NCI-H1092 (cell line): ENCODE results near the gene H19.

Experiments
- DNase-seq: peaks from one replicate; lab custom pipeline; 2025; lab: John Stamatoyannopoulos, UW

The H19 gene

DNA sequence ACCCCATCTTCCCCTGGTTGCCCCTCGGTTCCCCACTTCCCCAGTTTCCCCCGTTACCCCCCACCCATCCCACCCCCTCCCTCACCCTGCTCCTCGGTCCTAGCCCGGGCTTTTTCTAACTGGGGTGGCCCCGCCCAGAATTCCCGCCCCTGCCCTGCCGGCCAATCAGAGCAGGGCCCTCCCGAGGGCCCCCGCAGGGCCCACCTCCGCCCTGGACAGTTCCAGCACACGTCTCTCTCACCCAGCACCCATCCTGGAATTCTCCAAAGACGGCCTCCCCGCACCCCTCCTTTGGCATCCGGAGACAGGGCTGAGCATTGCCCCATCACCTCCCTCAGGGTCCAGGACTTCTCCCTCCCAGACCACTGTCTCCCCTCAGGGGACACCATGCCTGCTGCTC, at the start of gene H19:
H19 (minus strand) TSS at position 88 of the 400 bp plus-strand sequence.
- DNase-seq = no peak

DNA sequence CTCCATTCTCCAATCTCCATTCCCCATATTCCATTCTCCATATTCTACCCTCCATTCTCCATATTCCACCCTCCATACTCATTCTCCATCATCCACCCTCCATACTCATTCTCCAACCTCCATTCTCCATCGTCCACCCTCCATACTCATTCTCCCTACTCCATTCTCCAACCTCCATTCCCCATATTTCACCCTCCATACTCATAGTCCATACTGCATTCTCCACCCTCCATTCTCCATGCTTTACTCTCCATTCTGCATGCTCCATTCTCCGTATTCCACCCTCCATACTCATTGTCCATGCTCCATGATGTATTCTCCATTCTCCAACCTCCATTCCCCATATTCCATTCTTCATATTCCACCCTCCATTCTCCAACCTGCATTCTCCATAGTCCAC, 44.3 kb upstream of the H19 start:
- DNase-seq = no peak

DNA sequence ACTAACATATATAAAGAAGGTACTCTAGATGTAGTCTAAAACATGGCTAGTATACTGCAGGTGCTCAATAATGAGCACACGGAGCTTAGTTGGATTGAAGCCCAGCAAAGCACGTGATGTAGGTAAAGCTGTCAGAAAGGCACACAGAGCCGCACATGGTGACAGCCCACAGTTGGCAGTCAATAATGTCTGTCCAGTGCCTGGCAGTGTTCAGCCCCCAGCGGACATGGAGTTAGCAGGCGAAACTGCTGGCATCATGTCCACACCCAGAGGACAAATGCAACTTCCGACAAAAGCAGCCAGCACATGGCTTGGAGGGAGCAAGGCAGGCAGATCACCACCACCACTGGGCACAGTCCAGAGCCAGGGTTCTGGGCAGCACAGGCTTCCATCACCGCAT, 43.5 kb upstream of the H19 start:
- DNase-seq = no peak

- no peak for DNase-seq
Measured at GRCh38 chr11:2039198-2039759, 41.6 kb upstream of the H19 start.

DNA sequence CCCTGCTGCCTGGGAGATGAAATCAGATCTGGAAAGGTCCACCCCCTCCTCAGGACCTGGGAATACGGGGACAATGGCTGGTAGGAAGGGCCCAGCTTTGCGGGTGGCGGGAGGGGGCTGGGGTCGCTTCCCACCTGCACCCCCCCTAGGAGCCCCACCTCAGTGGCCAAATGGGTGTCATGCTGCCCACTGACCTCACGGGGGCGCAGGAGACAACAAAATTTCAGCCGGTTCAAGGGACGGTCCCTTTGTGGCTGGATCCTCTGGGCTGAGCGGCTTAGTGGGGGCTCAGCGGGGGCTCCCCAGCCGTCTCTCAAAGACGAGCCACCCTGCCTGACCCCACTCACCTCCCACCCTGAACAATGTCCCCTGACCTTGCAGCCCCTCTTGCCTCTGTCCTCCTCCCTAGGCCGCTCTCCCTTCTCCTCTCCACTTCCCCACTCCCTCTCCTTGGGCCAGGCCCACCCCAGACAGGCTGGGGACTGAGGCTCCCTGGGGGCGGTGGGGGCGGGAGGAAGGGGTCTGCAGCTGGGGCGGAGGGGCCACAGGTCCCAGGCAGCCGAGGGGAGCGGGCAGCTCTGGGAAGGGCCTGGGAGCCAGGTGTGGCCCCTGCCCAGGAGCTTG, 39.3 kb upstream of the H19 start:
- DNase-seq = no peak

DNA sequence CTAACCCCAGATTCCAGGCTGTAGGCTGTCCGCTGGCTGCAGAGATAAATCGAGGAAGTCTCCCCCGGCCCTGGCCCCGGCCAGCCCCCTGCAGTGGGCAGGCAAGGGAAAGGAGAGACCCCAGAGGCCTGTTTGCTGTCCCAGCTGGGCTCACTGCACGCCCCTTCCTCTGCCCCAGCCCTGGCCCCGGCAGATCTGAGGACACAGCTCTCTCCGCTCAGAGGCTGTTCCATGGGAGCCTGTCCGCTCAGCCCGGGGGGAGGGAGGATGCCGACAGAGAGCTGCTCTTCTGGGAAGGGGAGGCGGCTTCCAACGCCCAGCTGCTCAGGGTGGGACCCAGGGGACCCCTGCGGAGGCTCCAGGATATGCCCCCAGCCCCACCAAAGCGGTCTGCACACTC, 37.7 kb upstream of the H19 start:
- DNase-seq = no peak

- DNase-seq = no peak
Measured at GRCh38 chr11:2031058-2031457, 33.4 kb upstream of the H19 start.

- no peak for DNase-seq
Measured at GRCh38 chr11:2027708-2028107, 30.1 kb upstream of the H19 start.

DNA sequence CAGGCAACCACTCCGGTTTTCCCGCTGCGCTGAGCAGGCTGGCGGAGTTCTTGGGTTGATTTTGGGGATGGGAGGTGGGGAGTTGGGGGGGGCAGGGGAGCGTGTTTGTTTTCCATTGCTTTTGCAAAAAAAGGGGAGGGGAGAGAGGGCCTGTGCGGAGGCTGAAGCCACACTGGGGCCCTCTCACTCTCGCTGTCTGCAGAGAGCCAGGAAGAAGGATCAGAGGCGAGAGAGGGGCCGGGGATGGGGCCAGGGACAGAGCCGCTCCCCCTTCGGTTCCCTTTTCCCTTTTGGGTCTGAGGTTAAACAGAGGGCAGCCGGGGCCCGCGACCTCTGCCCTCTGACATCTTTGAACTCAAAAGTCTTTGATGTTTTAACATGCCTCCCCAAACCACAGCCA, 17.4 kb upstream of the H19 start:
- DNase-seq = no peak

DNA sequence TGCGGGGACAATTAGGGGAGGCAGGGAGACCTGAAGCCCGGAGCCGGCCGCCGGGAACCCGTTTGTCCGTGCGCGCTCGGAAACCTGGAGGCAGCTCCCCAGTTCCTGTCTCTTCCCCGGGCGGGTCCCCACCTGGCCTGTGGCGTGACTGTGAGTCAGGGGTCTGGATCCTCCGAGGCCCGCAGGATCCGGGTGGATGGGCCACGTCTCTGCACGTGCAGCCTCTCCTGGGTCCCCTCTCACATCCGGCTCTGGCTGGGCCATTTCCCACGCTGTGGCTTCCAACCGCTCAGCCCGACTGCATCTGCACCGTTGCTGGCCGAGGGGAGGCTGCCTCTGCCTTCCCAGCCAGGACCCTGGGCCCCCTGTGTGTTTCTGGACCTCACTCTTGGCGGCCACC, 14.8 kb upstream of the H19 start:
- no peak for DNase-seq

DNA sequence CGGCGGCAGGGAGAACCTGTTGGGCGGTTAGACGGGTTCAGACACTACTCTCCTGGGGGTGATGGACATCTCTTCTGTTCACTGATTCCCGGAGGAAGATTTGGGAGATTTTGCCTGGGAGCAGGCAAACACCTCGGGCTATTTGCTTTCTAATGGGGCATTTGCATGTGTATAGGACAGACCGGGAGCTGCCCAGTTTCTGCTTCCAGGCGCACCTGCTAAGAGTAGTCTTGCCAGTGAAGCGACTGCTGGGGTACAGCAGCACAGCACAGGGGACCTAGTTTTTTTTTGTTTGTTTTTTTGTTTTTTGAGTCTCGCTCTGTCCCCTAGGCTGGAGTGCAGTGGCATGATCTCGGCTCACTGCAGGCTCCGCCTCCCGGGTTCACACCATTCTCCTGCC, 6.8 kb upstream of the H19 start:
- no peak for DNase-seq

- DNase-seq = no peak
Measured at GRCh38 chr11:2002807-2003206, 5.2 kb upstream of the H19 start.

GRCh38 chr11:2002042-2002776, 4.6 kb upstream of the H19 start:
- no peak for DNase-seq

GRCh38 chr11:1998861-1999260, 1.2 kb upstream of the H19 start:
- no peak for DNase-seq

DNA sequence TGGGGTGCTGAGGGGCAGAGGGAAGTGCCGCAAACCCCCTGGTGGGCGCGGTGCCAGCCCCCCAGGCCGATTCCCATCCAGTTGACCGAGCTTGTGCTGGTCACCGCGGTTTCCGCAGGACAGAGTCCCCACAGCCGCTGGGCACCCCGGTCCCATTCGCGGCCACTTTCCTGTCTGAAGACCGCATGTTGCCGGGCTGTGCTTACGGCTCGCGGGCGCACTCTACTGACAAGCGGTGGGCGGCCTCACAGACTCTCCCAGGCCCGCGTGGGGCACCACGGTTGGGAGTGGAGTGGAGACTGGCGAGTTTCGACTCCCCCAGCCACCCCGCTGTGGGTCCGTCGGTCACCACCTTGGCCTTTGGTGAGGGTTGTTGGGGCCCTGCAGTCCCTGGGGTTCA, 648 bp upstream of the H19 start:
- no peak for DNase-seq

DNA sequence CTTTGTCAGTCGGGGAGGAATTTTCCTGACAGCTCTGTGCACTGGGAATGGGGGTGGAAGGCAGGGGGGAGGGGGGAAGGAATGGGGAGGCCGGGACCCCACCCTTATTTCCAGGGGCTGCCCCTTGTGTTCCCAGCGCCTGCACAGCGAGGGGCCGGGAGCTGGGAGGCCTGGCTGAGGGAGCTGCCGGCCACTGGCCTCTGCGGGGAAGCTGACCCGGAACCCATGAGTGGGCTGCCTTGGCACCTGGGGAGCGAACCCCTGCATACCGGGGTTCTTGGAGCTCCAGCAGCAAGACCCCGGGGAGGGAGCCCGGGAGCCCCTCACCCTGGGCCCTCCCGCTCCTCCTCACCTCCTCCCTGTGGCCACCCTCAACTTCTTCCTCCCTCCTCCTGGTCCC, 3.5 kb downstream of the H19 start:
- no peak for DNase-seq

DNA sequence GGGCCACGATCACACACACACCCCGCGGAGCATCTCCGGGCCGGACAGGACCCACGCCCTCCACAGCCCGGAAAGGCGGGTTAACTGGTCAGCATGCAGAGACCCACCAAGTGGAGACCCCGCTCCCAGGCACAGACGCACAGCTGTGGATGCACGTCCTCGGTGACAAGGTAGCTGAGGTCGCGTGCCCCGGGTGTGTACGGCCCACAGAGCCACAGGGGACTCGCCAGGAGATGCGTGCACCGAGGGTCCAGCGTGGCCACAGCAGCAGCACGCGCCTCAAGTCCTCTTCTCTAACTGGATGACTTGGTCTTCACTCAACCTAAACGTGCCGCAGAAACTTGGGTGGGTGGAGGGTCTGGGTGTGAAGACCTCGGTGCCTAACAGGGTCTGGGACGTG, 5.5 kb downstream of the H19 start:
- DNase-seq = no peak

DNA sequence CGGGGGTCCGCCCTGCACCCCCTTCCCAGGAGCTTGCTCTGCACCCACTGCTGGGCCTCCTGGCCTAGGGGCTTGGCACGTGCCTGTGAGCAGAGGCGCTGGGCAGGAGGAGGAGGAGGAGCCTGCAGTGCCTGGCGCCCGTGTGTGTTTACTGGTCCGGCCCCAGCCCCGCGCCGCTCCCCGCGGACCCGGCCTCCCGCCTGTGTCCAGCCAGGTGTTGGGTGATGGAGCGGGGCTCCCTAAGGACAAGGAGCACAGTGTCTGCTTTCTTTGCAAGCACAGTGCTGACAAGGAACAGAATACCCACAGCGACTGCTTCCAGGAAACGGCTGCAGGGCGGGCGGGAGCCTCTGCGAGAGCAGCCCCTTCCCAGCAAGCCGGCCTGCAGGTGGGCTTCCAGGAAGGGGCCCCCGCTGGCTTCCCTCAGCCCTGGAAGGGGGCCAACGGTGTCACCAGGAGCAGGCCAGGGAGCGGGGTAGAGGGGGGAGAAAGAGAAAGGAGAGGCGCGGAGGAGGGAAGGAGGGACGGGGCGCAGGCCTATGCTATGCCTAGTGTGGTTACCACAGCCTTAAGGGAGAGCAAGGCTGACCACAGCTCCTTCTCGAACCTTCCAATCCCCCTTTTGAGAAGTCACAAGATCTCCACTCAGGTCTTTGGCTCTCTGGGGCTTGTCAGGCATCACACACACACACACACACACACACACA, 6.6 kb downstream of the H19 start:
- DNase-seq = no peak

GRCh38 chr11:1989953-1990352, 7.7 kb downstream of the H19 start:
- DNase-seq = no peak

DNA sequence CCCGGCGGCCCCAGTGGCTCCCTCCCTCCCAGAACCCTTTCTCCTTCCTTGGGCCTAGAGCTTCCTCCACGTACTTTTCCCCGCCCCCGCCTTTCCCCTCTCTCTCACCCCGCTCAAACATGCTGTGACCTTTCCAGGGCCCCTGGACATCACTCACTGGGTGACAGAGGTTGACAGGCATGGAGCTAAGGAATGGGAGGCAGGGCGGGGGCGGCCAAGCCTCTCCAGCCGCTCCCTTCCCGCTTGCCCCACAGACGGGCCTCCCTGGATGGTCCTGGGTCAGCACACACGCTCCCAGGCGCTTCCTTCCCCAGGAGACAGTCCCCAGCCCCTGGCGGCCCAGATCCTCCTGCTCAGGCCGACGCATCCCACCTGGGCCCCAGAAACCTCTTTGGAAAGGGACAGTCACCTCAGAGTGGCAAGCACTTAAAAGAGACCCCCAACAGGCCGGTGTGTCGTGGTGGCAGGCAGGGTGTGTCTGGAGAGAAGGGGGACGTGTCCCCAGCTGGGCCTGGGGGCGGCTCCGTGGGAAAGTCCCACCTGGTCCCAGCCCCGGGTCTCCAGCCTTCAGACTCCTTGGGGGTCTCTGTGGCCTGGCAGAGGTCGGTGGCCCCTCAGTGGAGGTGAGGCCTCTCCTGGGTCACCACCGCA, 8.8 kb downstream of the H19 start:
- DNase-seq = no peak

- DNase-seq = no peak
Measured at GRCh38 chr11:1988174-1988573, 9.5 kb downstream of the H19 start.

GRCh38 chr11:1987024-1987423, 10.6 kb downstream of the H19 start:
- no peak for DNase-seq

DNA sequence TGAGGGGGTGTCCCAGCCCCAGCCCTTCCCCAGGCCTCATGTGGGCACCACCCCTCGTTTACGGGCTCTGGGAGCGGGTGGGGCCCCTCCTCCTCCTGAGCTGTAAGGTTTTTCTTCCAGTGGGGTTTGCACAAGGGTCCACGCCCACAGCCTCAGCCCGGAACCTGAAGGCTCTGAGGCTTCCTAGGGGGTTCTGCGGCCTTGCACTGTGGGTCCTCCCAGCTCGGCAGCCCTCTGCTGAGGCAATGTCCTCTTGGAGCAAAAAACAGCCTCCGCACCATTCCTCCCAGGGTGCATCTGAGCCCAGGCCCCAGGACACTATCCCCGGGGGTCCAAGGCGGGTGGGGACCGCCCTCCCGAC, 14.1 kb downstream of the H19 start:
- DNase-seq = no peak
